Stimulated activated CD4-positive, alpha-beta T cell treated with anti-CD3 and anti-CD28 coated beads, Interleukin-15, amount 100 ng/mL, for 48 hours (primary cell): ENCODE data around the gene ZMYM2.

Source experiments
- DNase-seq, 2 donors: peaks; one replicate each; pipeline ENCODE4 v3.0.0-alpha.2; 2020; ENCODE audit warnings: low read depth in 2 of 2

The ZMYM2 gene

GRCh38 chr13:20102525-20103180 lies 144.1 kb downstream of the ZMYM2 start:
- no peak for DNase-seq

GRCh38 chr13:20105161-20105689 lies 146.7 kb downstream of the ZMYM2 start:
- no peak for DNase-seq

GRCh38 chr13:20106742-20107141 lies 148.2 kb downstream of the ZMYM2 start:
- no peak for DNase-seq

- no peak for DNase-seq
These were observed 150.5 kb downstream of the ZMYM2 start for GRCh38 chr13:20109037-20109436.

- no peak for DNase-seq
These were observed 155.6 kb downstream of the ZMYM2 start for GRCh38 chr13:20114066-20114610.

- DNase-seq = no peak
These were observed 157.7 kb downstream of the ZMYM2 start for GRCh38 chr13:20116213-20116612.

- DNase-seq = no peak
These were observed 160.0 kb downstream of the ZMYM2 start for GRCh38 chr13:20118268-20119140.

GRCh38 chr13:20119960-20120359 lies 161.4 kb downstream of the ZMYM2 start:
- DNase-seq = no peak

- no peak for DNase-seq
These were observed 162.6 kb downstream of the ZMYM2 start for GRCh38 chr13:20121159-20121525.

GRCh38 chr13:20124303-20124702 lies 165.8 kb downstream of the ZMYM2 start:
- DNase-seq = no peak

GRCh38 chr13:20125129-20125782 lies 166.7 kb downstream of the ZMYM2 start:
- DNase-seq = no peak

- DNase-seq = no peak
These were observed 167.2 kb downstream of the ZMYM2 start for GRCh38 chr13:20125783-20126165.

- no peak for DNase-seq
These were observed 168.2 kb downstream of the ZMYM2 start for GRCh38 chr13:20126541-20127261.

GRCh38 chr13:20127262-20127561 lies 168.7 kb downstream of the ZMYM2 start:
- no peak for DNase-seq

- peak in 1 of 2 donors; percentile 14 for DNase-seq
These were observed 169.3 kb downstream of the ZMYM2 start for GRCh38 chr13:20127562-20128458.

GRCh38 chr13:20128459-20128931 lies 170.0 kb downstream of the ZMYM2 start:
- DNase-seq = no peak

- no peak for DNase-seq
These were observed 170.5 kb downstream of the ZMYM2 start for GRCh38 chr13:20129076-20129475.

GRCh38 chr13:20130012-20130411 lies 171.5 kb downstream of the ZMYM2 start:
- DNase-seq = no peak

- no peak for DNase-seq
These were observed 172.1 kb downstream of the ZMYM2 start for GRCh38 chr13:20130652-20131051.

GRCh38 chr13:20131057-20131832 lies 172.7 kb downstream of the ZMYM2 start:
- no peak for DNase-seq
